Measurements from ENCODE around the gene COL6A2.

GRCh38 chr21:46127239-46128105 is 29.6 kb downstream of the COL6A2 start:
- TF ChIP-seq POLR2A (IDR thresholded peaks at IDR 0.05) = no peak
- TF ChIP-seq, protein P1, sequence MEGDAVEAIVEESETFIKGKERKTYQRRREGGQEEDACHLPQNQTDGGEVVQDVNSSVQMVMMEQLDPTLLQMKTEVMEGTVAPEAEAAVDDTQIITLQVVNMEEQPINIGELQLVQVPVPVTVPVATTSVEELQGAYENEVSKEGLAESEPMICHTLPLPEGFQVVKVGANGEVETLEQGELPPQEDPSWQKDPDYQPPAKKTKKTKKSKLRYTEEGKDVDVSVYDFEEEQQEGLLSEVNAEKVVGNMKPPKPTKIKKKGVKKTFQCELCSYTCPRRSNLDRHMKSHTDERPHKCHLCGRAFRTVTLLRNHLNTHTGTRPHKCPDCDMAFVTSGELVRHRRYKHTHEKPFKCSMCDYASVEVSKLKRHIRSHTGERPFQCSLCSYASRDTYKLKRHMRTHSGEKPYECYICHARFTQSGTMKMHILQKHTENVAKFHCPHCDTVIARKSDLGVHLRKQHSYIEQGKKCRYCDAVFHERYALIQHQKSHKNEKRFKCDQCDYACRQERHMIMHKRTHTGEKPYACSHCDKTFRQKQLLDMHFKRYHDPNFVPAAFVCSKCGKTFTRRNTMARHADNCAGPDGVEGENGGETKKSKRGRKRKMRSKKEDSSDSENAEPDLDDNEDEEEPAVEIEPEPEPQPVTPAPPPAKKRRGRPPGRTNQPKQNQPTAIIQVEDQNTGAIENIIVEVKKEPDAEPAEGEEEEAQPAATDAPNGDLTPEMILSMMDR (IDR thresholded peaks at IDR 0.05) = no peak

Data from right lobe of liver (tissue), 4 donors.